GM21723 (cell line): ENCODE data around the gene PYGO1.
"Not testable (repeated sequence)": the region's sequence is repeated elsewhere in the genome, so short reads cannot be mapped to it uniquely, and the experiment has no call there.

ENCODE experiments used
- ATAC-seq: cut with Tn5 transposase; IDR thresholded peaks from one replicate; pipeline ENCODE4 v1.9.1; 2021; ENCODE audit warnings: mild to moderate bottlenecking, moderate library complexity; ENCODE audit not compliant: unreplicated experiment

PYGO1 gene, protein sequence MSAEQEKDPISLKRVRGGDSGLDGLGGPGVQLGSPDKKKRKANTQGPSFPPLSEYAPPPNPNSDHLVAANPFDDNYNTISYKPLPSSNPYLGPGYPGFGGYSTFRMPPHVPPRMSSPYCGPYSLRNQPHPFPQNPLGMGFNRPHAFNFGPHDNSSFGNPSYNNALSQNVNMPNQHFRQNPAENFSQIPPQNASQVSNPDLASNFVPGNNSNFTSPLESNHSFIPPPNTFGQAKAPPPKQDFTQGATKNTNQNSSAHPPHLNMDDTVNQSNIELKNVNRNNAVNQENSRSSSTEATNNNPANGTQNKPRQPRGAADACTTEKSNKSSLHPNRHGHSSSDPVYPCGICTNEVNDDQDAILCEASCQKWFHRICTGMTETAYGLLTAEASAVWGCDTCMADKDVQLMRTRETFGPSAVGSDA

DNA sequence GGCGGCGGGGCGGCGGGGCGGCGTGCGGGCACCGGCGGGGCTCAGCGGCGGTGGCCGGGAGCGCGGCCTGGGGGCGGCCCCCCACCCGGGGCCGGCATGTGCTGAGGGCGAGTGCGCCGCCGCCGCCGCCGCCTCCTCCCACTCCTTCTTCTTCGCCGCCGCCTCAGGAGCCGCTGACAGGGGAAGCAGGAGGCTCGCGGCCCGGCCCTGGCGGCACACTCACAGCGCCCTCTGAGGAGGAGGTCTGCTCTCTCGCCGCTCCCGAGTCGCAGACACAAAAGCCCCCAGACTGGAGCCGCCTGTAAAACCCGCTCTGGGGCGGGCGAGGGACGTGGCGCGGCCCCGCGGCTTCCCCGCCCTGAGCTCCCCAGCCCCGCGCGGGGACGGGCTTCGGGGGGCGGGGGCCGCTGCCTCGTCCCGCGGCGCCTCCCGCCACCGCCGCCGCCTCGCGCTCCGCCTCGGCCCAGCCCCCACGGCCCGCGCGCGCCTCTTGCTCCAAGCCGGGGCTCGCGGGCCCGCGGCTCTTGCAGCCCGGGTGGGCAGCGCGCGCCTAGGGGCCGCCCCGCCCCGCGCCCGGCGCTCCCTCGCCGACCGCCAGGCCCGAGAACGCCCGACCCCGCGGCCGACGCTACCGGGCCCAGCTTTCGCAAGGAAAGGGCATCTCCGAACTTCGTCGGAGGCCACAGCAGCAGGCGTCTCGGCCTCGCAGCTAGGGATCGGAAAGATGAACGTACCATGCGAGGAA lies at the start of gene PYGO1:
TSS of gene PYGO1 (minus strand) at position 276 of the 745 bp plus-strand sequence. CDS start 462 bp downstream, outside the sequence.
- peak; percentile 73 for ATAC-seq

DNA sequence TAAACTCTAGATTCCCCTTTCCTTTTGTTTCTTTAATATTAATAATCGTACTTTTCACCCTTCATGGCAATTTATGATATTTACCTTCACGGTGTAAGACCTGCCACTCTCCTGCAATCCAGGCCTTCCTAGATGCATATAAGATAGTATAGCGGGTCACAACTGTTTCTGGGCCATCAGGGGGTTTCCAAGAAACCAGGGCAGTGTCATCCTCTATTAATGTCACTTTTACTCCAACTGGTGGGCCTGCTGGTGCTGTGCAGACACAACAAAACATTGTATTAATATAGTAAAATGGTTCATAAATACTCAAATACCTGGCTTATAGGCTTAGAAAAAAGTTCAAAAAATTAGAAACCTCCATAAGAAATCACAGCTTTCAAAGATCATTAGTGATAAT lies 48.9 kb upstream of the PYGO1 start:
- ATAC-seq, result no peak

DNA sequence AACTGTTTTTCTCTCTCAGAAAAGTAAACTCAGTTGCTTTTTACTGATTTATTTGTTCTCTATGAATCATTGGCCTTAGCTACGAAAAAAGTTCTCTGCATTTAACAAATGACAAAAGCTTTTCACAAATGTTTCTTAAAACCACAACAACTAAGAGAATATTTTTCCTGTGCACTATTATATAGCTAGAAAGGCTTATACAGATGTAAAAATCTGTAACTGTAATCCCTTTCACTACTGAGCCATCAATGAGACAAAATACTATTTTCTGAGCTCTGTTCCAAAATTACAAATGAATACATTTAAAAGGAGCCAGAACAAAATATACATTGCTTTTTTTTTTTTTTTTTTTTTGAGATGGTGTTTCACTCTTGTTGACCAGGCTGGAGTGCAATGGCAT lies 45.6 kb upstream of the PYGO1 start:
- ATAC-seq, result no peak

DNA sequence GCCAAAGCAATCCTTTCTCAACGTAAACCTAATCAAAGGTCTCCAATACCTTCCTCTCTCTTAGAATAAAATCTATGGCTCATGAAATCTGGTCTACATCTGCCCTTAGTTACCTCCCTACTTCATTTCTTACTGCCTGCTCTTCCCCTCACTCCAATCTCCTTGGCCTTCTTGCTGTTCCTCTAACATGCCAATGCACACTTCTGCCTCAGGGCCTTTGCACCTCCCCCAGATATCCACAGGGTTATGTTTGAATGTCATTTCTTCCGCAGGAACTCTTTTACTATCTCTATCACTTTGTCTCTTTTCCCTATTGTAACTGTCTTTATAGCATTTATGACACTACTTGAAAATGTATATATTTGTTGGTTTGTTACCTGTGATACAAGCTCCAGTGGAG lies 44.3 kb upstream of the PYGO1 start:
- no peak for ATAC-seq

DNA sequence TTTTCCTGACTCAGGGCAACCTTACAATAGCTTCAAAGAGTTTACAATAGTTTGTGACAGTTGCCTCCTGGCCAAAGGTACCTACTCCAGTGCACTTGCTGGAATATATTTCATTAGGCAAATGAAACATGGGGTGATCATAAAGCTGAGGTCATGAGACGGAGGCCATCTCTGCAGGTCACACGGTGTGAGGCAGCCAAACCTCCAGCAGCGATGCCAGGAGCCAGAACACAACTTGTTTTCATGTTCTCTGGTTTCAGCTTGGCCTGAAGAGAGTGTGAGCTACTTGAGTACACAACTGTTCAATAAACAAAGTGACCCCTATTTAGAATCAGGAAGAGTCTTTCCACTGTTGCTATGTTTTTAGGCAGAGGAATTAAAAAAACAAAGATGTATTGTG lies 42.7 kb upstream of the PYGO1 start:
- no peak for ATAC-seq

DNA sequence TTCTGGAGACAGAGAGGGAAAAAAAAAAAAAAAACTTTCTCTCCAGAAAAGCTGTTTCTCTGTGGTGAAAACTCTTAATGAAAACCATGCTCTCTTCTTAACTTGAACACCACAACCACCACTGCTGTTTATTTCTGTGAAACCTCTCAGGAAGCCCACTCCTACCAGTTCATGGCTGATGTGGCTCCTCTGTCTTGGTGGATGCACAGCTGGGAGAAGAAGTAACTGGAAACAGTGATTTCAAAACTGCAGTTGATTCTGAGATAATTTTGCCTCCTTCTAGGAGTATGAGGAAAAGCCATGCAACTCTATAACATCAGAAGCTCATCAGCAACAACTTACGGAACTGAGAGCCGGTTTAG lies 40.2 kb upstream of the PYGO1 start:
- ATAC-seq, result no peak

DNA sequence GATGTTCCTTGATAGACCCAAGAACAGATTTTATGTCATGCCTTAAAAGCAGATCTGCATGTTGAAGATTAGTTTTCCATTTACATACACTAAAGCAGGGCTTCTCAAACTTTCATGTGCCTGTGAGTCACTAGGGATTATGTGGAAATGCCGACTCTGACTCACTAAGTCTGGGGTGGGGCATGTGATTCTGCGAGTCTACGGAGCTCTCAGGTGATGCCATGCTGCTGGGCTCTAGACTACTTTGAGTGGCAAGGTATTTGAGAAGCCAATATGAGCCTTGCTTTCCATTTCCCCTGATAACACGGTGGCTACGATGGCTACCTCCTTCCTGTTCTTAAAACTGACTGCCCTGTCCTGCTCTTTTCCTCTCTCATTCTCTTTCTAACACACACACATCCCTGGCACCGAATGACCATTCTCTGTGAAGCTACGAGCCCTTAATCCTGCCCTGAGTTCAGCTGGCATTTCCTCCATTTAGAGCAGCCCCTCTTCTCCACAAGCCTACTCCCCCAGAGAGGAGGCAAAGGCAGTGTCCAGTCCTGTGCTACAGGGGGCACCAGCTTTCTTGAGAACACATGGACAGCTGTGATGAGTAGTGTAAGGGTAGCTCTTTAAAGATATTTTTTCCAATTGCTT lies 39.7 kb upstream of the PYGO1 start:
- no peak for ATAC-seq

DNA sequence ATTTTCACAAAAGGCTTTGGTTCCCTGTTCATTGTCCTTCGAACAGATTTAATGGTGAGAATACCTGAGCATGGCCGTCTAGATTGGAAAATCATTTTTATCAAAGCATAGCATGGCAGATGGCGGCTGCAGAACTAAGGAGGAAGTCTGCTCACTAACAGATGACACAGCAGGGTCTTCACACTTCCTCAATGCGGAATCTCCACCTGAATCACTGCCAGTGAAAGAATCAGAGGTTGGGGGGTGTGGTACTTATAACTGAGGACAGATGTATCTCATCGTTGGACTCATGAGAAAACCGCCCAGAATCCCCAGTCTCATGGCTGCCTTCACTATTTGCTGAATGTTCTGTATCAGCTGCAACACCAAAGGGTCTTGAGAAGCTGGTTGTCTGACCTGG lies 31.6 kb upstream of the PYGO1 start:
- no peak for ATAC-seq

DNA sequence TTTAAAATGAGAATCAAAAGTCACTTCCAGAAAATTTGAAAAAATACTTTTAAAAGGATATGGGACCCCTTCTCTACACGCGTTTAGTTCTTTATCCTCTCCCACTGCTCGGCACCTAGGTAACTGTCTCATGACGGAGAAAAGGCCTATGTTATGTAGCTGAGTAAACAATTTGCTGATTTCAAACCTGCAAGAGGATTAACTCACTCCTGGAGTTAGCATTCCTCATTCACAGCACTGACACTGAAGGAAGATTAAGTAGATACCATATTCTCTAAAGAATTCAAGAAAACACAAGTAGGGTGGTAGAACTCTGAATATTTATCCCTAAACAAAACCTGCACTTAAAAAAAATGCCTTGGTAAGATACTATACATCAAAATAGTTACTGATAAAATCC lies 30.2 kb upstream of the PYGO1 start:
- no peak for ATAC-seq

DNA sequence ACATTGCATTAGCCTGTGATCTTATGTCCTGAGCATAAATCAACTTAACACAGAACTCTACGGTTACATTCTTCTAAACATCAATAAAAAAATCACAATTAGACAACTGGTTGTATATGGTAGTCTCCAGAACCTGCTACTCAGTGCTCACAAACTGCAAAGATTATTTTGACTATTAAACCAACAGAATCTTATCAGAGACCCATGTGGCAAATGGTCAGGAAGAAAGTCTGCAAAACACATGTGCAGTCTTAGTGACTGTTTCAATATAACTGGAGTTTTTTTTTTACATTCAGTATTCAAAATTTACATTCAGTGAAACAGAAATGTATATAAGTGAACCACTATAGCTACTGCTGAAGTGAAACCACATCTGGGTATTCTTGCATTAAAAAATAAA lies 27.3 kb upstream of the PYGO1 start:
- no peak for ATAC-seq

DNA sequence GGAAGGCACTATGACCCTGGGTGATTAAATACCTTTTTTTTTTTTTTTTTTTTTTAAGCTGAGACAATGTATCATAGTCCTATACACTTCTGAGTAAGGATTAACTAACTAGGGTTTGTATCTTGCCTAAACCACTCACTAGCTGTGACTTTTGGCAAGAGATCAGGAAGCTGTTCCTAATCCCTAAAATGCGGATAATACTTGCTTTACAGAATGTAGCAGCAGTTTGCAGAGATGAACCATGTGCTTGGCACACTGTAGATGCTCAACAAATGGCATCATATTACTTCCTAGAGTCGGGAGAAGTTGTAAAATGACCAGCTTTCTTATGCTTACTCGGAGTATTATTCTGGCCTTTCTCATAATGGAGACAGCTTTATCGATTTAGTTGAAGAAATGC lies 25.6 kb upstream of the PYGO1 start:
- no peak for ATAC-seq

DNA sequence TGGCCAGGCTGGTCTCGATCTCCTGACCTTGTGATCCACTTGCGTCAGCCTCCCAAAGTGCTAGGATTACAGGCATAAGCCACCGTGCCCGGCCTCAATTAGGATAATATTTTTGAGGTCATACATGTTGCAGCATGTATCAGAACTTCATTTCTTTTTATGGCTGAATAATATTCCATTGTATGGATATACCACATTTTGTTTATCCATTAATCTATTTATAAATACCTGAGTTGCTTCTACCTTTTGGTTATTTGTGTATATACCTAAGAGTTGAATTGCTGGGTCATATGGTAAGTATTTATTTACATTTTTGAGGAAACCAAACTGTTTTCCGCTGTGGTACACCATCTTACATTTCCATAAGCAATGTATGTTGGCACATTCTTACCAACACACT lies 18.1 kb upstream of the PYGO1 start:
- no peak for ATAC-seq

DNA sequence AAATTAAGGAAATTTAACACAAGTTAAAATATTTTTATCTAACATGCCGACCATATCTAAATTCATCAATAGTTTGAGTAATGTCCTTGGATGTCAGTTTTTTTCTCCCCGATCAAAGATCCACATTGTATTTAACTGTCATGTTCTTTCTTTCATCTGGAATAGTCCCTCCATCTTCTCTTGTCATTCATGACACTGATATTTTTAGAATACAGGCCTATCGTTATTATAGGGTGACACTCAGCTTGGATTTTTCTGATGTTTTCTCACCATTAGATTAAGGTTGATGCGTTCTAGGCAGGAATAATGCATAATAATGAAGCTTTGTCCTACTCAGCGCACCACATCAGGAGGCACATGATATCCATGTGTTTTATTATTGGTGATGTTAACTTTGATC lies 13.2 kb upstream of the PYGO1 start:
- no peak for ATAC-seq

DNA sequence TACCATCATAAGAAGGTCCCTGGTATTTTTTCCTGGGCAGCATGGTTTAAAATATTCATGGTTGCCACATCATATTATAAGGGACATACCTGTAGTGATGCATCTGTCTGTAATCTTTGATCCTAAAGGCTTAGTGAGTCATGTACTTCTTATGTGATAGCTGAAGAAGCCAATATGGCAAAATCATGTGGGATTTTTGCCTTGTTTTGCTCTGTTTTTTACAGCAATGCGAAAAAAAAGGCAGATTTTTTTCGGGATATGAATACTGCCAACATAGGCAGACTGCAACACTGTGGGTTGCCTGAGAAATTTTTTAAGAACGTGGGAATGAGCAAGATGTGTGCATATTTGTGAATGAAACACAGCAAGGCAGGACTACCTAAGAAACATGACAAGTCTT lies 11.3 kb upstream of the PYGO1 start:
- ATAC-seq, result no peak

DNA sequence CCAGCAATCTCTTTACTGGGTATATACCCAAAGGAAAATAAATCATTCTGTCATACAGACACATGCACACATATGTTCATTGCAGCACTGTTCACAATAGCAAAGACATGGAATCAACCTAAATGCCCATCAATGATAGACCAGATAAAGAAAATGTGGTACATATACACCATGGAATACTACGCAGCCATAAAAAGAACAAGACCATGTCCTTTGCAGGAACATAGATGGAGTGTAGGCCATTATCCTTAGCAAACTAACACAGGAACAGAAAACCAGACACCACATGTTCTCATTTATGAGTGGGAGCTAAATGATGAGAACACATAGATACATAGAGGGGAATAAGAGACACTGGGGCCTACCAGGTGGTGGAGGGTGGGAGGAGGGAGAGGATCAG lies 4.9 kb upstream of the PYGO1 start:
- ATAC-seq, result not testable (repeated sequence)

DNA sequence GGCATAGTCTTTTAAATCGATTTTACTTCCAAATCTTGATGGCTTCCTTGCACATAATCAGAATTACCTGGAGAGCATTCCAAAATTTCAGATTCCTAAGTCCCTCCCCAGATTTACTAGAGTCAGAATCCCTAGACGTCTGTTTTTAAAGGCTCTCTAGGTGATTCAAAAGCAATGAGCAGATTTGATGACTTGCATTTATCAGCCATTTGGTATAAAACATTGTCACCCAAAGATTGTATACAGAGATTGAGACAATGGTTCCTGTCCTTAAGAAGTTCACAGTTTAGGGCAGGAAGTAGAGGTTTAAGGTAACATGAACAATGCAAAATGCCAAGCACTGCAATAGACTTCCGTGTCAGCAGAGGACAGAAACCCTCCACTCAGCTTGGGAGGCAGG lies 2.6 kb upstream of the PYGO1 start:
- no peak for ATAC-seq

DNA sequence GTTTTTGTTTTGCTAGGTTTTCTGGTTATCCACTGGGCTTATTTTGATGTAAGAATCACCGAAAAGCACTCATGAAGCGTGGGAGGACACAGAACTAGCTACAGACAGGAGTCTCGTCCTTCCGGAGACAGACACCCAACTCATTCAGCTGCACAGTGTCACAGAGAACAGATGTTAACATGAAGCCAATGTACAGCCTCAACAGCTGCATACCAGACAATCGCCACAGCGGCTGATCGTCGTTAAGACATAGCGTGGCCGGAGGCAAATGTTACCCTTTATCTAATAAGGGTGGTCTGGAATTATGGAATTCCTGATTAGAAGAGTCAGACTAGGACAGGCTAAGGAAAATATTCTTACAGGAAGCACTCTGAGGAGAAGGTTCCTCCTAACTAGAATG lies 1.1 kb upstream of the PYGO1 start:
- ATAC-seq, result no peak

DNA sequence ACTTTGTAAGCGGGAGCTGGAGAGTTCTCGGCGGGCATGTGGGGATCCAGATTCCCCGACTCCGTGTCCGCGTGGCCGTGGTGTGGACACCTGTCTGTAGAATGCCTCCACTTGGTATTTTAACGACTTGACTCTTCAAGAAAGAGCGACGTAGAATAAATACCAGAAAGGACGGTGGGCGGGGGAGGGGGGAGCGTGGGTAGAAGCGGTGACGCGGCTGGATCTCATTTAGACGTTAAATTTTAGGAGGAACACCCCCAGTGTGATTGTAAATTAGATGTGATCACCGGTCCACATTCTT lies 620 bp upstream of the PYGO1 start:
- ATAC-seq, result no peak

DNA sequence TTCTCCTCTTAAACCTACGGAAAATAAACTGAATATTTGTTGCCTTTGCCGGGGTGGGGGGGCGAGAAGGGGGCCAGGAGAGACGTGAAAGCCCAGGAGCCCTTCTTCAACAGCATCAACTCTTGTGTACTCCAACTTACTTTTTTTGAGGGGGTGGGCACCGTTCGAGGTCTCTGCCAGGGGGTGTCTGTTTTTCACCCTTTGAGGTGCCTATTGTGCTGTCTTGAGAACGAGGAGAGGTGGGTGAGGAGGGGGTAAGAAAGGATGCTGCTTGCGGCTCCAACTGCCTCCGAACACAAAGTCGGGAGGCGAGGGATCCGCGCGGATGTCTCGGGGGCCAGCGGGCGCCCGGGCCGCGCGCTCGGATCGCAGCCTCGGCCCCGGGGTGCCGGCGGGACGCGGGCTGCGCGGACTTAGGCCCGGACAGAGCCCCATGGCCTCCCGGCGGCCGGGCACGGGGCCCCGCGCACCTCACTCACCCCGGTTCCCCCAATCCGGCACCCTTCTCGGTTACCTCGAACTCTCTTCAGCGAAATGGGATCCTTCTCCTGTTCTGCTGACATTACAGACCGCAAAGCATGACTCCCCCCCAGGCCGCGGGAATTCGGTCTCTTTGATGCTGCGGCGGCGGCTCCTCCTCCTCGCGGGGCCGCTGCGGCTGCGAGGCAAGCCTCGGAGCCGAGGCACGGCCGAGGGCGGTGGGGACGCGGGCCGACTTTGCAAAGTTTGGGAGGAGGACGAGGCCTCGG lies 650 bp downstream of the PYGO1 start:
- ATAC-seq, result peak; percentile 47

DNA sequence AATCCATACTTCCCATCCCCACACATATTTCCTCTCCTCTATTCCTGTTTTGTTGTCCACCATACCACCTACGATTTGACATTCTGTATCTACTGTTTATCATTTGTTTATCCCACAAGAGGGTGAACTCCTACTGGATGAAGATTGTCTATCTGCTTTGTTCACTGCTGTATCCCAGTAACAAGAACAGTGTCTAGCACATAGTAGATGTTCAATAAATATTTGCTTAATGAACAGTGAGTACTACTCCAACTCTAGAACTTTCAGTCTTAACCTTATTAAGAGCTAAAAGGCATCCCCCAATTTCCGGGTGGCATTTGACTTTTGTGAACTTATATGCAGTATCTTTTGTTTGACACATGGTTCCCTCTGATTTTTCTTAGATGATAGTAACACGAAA lies 1.3 kb downstream of the PYGO1 start:
- ATAC-seq, result no peak

DNA sequence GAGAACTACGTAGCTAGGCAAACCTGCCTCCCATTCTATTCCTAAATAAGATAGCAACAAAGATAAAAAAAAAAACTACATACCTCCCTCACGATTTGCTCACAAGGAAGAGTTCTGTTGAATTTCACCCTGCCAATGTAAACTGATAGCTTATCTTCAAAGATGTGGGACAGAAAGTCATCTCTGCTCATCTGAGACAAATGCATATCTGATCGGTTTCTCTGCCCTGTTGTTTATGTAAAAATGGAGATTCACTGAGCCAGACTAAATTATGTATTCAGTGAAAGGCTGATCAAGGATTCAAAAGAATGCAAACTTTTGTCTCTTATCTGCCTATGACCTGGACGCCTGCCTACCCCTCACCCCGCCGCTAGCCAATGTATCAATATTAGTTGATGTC lies 11.2 kb downstream of the PYGO1 start:
- ATAC-seq, result no peak

DNA sequence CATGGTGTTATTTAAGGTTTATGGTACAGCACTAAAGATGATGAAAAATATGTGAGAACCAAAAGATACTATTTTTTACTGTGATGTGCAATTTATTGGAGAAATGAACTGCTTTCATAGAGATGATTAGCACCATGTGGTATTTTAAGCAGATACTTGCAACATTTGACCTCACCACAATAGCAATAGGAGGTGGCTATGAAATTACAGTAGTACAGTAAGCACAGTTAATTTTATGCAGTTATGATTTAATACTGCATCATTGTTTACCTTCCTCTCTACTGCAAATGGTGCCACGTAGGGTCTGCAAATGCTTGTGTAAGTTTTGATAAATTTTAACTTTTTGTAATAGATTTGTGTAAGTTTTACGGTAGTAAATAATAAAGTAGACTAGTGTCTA lies 14.0 kb downstream of the PYGO1 start:
- no peak for ATAC-seq
